A673 (cell line): ENCODE results near the gene TMEM147. TPM values are rescaled to one million over a fixed set of nuclear protein-coding genes. Genes with fewer than 3 reads are reported as not detected.

Experiments used
- BruUV-seq: library from RNA; stranded (reverse); fragments of 400-500 nt; replicated peaks from 2 replicates; lab custom pipeline; 2021; lab: Mats Ljungman, UMichigan
- CTCF ChIA-PET: fragments of 300-600 bp; sonication (Branson Sonifier 250); formaldehyde crosslinking; loops from one replicate; lab custom pipeline; 2022; ENCODE audit warnings: antibody characterized with exemption; lab: Charles Lee
- POLR2A ChIA-PET: fragments of 300-600 bp; sonication (Branson Sonifier 250); formaldehyde crosslinking; loops from one replicate; lab custom pipeline; 2022; ENCODE audit warnings: antibody characterized with exemption; ENCODE audit not compliant: low non-redundant PET; lab: Charles Lee
- DNase-seq: peaks from one replicate; pipeline ENCODE4 v3.0.0-alpha.2; 2015; ENCODE audit warnings: low spot score
- H3K27ac ChIP-seq: fragments of 200-600 bp; sonication (generic); 2 replicates; pipeline ENCODE4 v1.5.1; 2016; ENCODE audit warnings: mixed run types, low read depth, mild to moderate bottlenecking, mixed read lengths, antibody characterized with exemption, low read length; ENCODE audit not compliant: poor library complexity, severe bottlenecking
- H3K27me3 ChIP-seq: fragments of 200-600 bp; sonication (generic); replicated peaks from 2 replicates; pipeline ENCODE4 v1.6.1; 2017; ENCODE audit warnings: mixed run types, low read depth, mild to moderate bottlenecking, mixed read lengths, antibody characterized with exemption, low read length; ENCODE audit not compliant: insufficient read depth, poor library complexity
- H3K36me3 ChIP-seq: fragments of 200-600 bp; sonication (generic); 2 replicates; pipeline ENCODE4 v1.6.1; 2016; ENCODE audit warnings: mixed run types, mild to moderate bottlenecking, mixed read lengths, antibody characterized with exemption, low read length; ENCODE audit not compliant: insufficient read depth, poor library complexity, severe bottlenecking
- H3K4me1 ChIP-seq: fragments of 200-600 bp; sonication (generic); 2 replicates; pipeline ENCODE4 v1.6.1; 2017; ENCODE audit warnings: mixed run types, mild to moderate bottlenecking, mixed read lengths, antibody characterized with exemption, low read length; ENCODE audit not compliant: insufficient read depth, poor library complexity, severe bottlenecking
- H3K4me3 ChIP-seq: fragments of 200-600 bp; sonication (generic); 2 replicates; pipeline ENCODE4 v1.5.1; 2016; ENCODE audit warnings: low read depth, mixed run types, mild to moderate bottlenecking, mixed read lengths, low read length; ENCODE audit not compliant: poor library complexity, severe bottlenecking
- H3K9me3 ChIP-seq: fragments of 200-600 bp; sonication (generic); 2 replicates; pipeline ENCODE4 v1.6.1; 2016; ENCODE audit warnings: mixed run types, low read depth, mild to moderate bottlenecking, mixed read lengths, antibody characterized with exemption, low read length; ENCODE audit not compliant: poor library complexity, severe bottlenecking
- CTCF ChIP-seq: fragments of 300-800, 200-600 bp; sonication (generic); conservative IDR thresholded peaks from 2 replicates; pipeline ENCODE4 v1.5.1; 2017; ENCODE audit warnings: low read depth, mild to moderate bottlenecking, antibody characterized with exemption, low read length, moderate library complexity, mixed read lengths
- EZH2 ChIP-seq: fragments of 200-600 bp; sonication (generic); IDR thresholded peaks from 2 replicates; pipeline ENCODE4 v1.6.1; 2017; ENCODE audit warnings: borderline replicate concordance, low read depth, mild to moderate bottlenecking, mixed read lengths, antibody characterized with exemption, low read length; ENCODE audit not compliant: poor library complexity, severe bottlenecking
- intact Hi-C: fragments of 100-400 bp; cut with micrococcal nuclease; formaldehyde crosslinking; loops from one replicate; pipeline ENCODE4 v1.10.0; 2022; ENCODE audit not compliant: unreplicated experiment
- total RNA-seq: library from RNA; stranded (reverse); gene quantifications from 2 replicates; pipeline ENCODE4 v1.2.3, GENCODE V29; 2021

TMEM147 gene
- total RNA-seq, 1 experiment from 2014 or later: 115 TPM

GRCh38 chr19:35560677-35561076 is 15.3 kb downstream of the TMEM147 start:
- H3K4me3 ChIP-seq: no peak overlapping the region
- H3K9me3 ChIP-seq: no peaks in the 10 kb centered on the region
- H3K36me3 ChIP-seq: no peaks in the 10 kb centered on the region
- DNase-seq: no peak
- H3K27me3 ChIP-seq: peaks cover 22% of the 10 kb centered on the region
- ChIA-PET CTCF (no interaction called here), POLR2A (no interaction called here)
- intact Hi-C loops: no loop called here
- TF ChIP-seq EZH2: no peak
- no peak for TF ChIP-seq CTCF
- no peak overlapping the region for H3K27ac ChIP-seq
- no TSS peak for BruUV-seq
- H3K4me1 ChIP-seq: no peaks in the 10 kb centered on the region

DNA sequence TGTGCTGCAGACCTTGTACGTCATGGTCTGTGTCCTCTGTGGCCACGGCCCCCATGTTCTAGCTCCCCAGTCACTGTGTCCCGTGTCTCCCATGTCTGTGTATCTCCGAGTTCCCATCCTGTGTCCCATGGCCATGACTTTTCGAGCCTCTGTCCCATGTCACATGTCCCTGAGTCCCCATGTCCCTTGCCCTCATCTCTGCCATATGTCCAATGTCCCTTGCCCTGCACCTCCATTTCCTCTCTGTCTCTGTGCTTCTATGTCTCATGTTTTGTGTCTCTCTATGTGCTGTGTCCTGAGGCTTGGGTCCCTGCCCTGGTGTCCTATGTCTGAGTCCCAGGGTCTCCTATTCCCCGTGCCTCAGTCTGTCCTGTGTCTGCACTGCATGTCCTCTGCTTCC is 16.0 kb downstream of the TMEM147 start:
- no peaks in the 10 kb centered on the region for H3K9me3 ChIP-seq
- H3K27me3 ChIP-seq: peaks cover 22% of the 10 kb centered on the region
- H3K27ac ChIP-seq: no peak overlapping the region
- ChIA-PET POLR2A (no interaction called here), CTCF (no interaction called here)
- DNase-seq: no peak
- TF ChIP-seq EZH2: no peak
- TF ChIP-seq CTCF: no peak
- BruUV-seq: no TSS peak
- no peaks in the 10 kb centered on the region for H3K36me3 ChIP-seq
- no peak overlapping the region for H3K4me3 ChIP-seq
- intact Hi-C loops: no loop called here
- H3K4me1 ChIP-seq: no peaks in the 10 kb centered on the region

DNA sequence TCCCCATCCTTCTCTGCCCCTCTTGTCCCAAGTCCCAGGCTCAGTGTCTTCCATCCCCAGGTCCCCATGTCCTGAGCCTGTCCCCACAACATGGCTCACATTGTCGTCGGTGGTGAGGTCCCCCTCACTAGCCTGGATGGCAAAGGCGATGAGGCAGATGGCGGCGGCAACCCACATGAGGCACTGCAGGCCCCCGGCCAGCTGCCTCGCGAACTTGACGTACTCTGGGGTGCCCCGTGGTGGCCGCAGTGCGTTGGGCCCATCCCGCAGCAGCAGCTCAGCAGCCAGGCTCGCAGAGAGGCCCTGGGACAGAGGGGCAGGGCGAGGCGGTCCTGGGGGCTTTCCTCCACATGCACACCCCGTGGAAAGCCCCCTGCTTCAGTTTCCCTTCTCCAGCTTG is 16.9 kb downstream of the TMEM147 start:
- TF ChIP-seq CTCF: no peak
- TF ChIP-seq EZH2: no peak
- Histone ChIP-seq H3K4me3 (no peak overlapping the region), H3K4me1 (no peaks in the 10 kb centered on the region), H3K27me3 (peaks cover 22% of the 10 kb centered on the region), H3K9me3 (no peaks in the 10 kb centered on the region), H3K36me3 (no peaks in the 10 kb centered on the region), H3K27ac (no peak overlapping the region)
- ChIA-PET CTCF (no interaction called here), POLR2A (no interaction called here)
- BruUV-seq: no TSS peak
- intact Hi-C loops: no loop called here
- no peak for DNase-seq
